Caco-2 (cell line): ENCODE results near the gene HABP2. TPM values are rescaled to one million over a fixed set of nuclear protein-coding genes. Genes with fewer than 3 reads are reported as not detected.

Source experiments
- BruUV-seq: library from RNA; stranded (reverse); fragments of 400-500 nt; replicated peaks from 2 replicates; lab custom pipeline; 2021; lab: Mats Ljungman, UMichigan
- CTCF ChIA-PET: fragments of 300-600 bp; sonication (Branson Sonifier 250); formaldehyde crosslinking; loops from one replicate; lab custom pipeline; 2022; ENCODE audit warnings: antibody characterized with exemption; lab: Charles Lee
- POLR2A ChIA-PET: fragments of 300-600 bp; sonication (Branson Sonifier 250); formaldehyde crosslinking; loops from one replicate; lab custom pipeline; 2022; ENCODE audit warnings: antibody characterized with exemption; lab: Charles Lee
- DNase-seq, 2 experiments: peaks; one replicate each; pipeline versions ENCODE4 v3.0.0 to v3.0.0-alpha.2; 2020 to 2022
- H3K27me3 ChIP-seq: replicated peaks from 2 replicates; pipeline ENCODE4 v1.6.0; 2011; ENCODE audit warnings: low read length; ENCODE audit not compliant: control insufficient read depth, insufficient read depth
- H3K36me3 ChIP-seq: 2 replicates; pipeline ENCODE4 v1.5.1; 2011; ENCODE audit warnings: low read length; ENCODE audit not compliant: control insufficient read depth, insufficient read depth
- H3K4me1 ChIP-seq: fragments of 250-450 bp; sonication (Bioruptor Pico); 2 replicates; pipeline ENCODE4 v1.5.1; 2020; ENCODE audit warnings: mild to moderate bottlenecking
- H3K4me3 ChIP-seq: 2 replicates; pipeline ENCODE4 v1.5.1; 2011; ENCODE audit warnings: low read depth, mild to moderate bottlenecking, control low read depth, low read length
- H3K9me3 ChIP-seq: fragments of 250-450 bp; sonication (Bioruptor Pico); 2 replicates; pipeline ENCODE4 v1.5.1; 2020; ENCODE audit warnings: mild to moderate bottlenecking, moderate library complexity
- H3K27ac Mint-ChIP-seq: one replicate; pipeline ENCODE4 v1.8.0; 2022; ENCODE audit warnings: mixed read lengths; ENCODE audit not compliant: unreplicated experiment
- H3K27me3 Mint-ChIP-seq: one replicate; pipeline ENCODE4 v1.8.0; 2022; ENCODE audit warnings: mixed read lengths; ENCODE audit not compliant: insufficient read depth, unreplicated experiment
- H3K36me3 Mint-ChIP-seq: one replicate; pipeline ENCODE4 v1.8.0; 2022; ENCODE audit warnings: mild to moderate bottlenecking, mixed read lengths; ENCODE audit not compliant: insufficient read depth, unreplicated experiment
- H3K4me1 Mint-ChIP-seq: one replicate; pipeline ENCODE4 v1.8.0; 2022; ENCODE audit warnings: low read depth, mixed read lengths; ENCODE audit not compliant: unreplicated experiment
- H3K4me3 Mint-ChIP-seq: one replicate; pipeline ENCODE4 v1.8.0; 2022; ENCODE audit warnings: mild to moderate bottlenecking, moderate library complexity, mixed read lengths; ENCODE audit not compliant: unreplicated experiment
- H3K9me3 Mint-ChIP-seq: one replicate; pipeline ENCODE4 v1.8.0; 2022; ENCODE audit warnings: mixed read lengths; ENCODE audit not compliant: unreplicated experiment
- CTCF ChIP-seq, 2 experiments: fragments of 200-600 bp in 1 of 2; IDR thresholded peaks; 1 replicate in 1 of 2; 2 replicates in 1 of 2; pipeline versions ENCODE4 v1.5.1 to v1.8.0; 2011 to 2022; ENCODE audit warnings: antibody characterized with exemption in 1 of 2, control low read depth in 1 of 2, inconsistent platforms in 1 of 2, low read depth in 1 of 2, low read length in 1 of 2, mild to moderate bottlenecking in 1 of 2, moderate library complexity in 1 of 2; ENCODE audit not compliant: insufficient read depth in 1 of 2, severe bottlenecking in 1 of 2, unreplicated experiment in 1 of 2
- intact Hi-C: fragments of 100-400 bp; cut with micrococcal nuclease; formaldehyde crosslinking; loops from one replicate; pipeline ENCODE4 v1.10.0; 2022; ENCODE audit not compliant: unreplicated experiment
- total RNA-seq: library from RNA; stranded (reverse); gene quantifications from 2 replicates; pipeline ENCODE4 v1.2.3, GENCODE V29; 2022

HABP2 gene
- total RNA-seq, 1 experiment from 2014 or later: 21.0 TPM

- no peak for DNase-seq
- CTCF ChIA-PET: interaction anchor here (0.5 kb wide), 1 partner anchor 1487 kb away, joined by 5 read pairs; no protein-coding TSS in a partner anchor
- H3K4me3 Mint-ChIP-seq: no peak overlapping the region
Observed at GRCh38 chr10:113609704-113610108, 56.9 kb downstream of the HABP2 start.

GRCh38 chr10:113610631-113611601 is 58.1 kb downstream of the HABP2 start:
- Histone ChIP-seq H3K27me3 (no peaks in the 10 kb centered on the region), H3K4me3 (no peak overlapping the region), H3K9me3 (no peaks in the 10 kb centered on the region), H3K4me1 (no peaks in the 10 kb centered on the region), H3K36me3 (no peaks in the 10 kb centered on the region)
- Mint-ChIP-seq H3K9me3 (no peaks in the 10 kb centered on the region), H3K4me1 (no peaks in the 10 kb centered on the region), H3K4me3 (no peak overlapping the region), H3K27me3 (peaks cover 3% of the 10 kb centered on the region), H3K27ac (no peak overlapping the region), H3K36me3 (no peaks in the 10 kb centered on the region)
- TF ChIP-seq CTCF (IDR thresholded peaks at IDR 0.05; ENCODE audit: insufficient read depth in 1 of 2, low read depth in 1 of 2, low read length in 1 of 2, severe bottlenecking in 1 of 2, unreplicated experiment in 1 of 2): no peak
- POLR2A ChIA-PET: no interaction called here
- no TSS peak for BruUV-seq
- CTCF ChIA-PET: no interaction called here
- intact Hi-C loops: no loop called here
- no peak for DNase-seq

More at GRCh38 chr10:113609704-113610108, 56.9 kb downstream of the HABP2 start:
- Histone ChIP-seq H3K4me1 (no peaks in the 10 kb centered on the region), H3K9me3 (no peaks in the 10 kb centered on the region), H3K27me3 (no peaks in the 10 kb centered on the region), H3K36me3 (no peaks in the 10 kb centered on the region), H3K4me3 (no peak overlapping the region)
- H3K9me3 Mint-ChIP-seq: no peaks in the 10 kb centered on the region
- H3K27me3 Mint-ChIP-seq: peaks cover 3% of the 10 kb centered on the region
- no peaks in the 10 kb centered on the region for H3K4me1 Mint-ChIP-seq
- intact Hi-C loops: no loop called here
- no peak overlapping the region for H3K27ac Mint-ChIP-seq
- H3K36me3 Mint-ChIP-seq: no peaks in the 10 kb centered on the region
- BruUV-seq: no TSS peak
- no peak for TF ChIP-seq CTCF (IDR thresholded peaks at IDR 0.05; ENCODE audit: insufficient read depth in 1 of 2, low read depth in 1 of 2, low read length in 1 of 2, severe bottlenecking in 1 of 2, unreplicated experiment in 1 of 2)
- POLR2A ChIA-PET: no interaction called here

GRCh38 chr10:113612154-113612553 is 59.3 kb downstream of the HABP2 start:
- Histone ChIP-seq H3K36me3 (no peaks in the 10 kb centered on the region), H3K9me3 (no peaks in the 10 kb centered on the region), H3K4me3 (no peak overlapping the region), H3K4me1 (no peaks in the 10 kb centered on the region), H3K27me3 (no peaks in the 10 kb centered on the region)
- Mint-ChIP-seq H3K4me1 (no peaks in the 10 kb centered on the region), H3K27ac (no peak overlapping the region), H3K27me3 (peaks cover 3% of the 10 kb centered on the region), H3K36me3 (no peaks in the 10 kb centered on the region), H3K4me3 (no peak overlapping the region), H3K9me3 (no peaks in the 10 kb centered on the region)
- no peak for TF ChIP-seq CTCF (IDR thresholded peaks at IDR 0.05; ENCODE audit: insufficient read depth in 1 of 2, low read depth in 1 of 2, low read length in 1 of 2, severe bottlenecking in 1 of 2, unreplicated experiment in 1 of 2)
- CTCF ChIA-PET: no interaction called here
- POLR2A ChIA-PET: no interaction called here
- intact Hi-C loops: no loop called here
- no peak for DNase-seq
- BruUV-seq: no TSS peak
